ENCODE results near the gene FAM83C. TPM values are rescaled to one million over a fixed set of nuclear protein-coding genes. Genes with fewer than 3 reads are reported as not detected.

FAM83C gene
- total and polyA plus RNA-seq, 9 of the 15 experiments (the other 6 are each of a cell fraction or from before 2014, with no cell fraction given) = not detected

GRCh38 chr20:35284992-35285805 lies 7.0 kb downstream of the FAM83C start (continued):
- TF ChIP-seq ZBTB40 (IDR thresholded peaks at IDR 0.05) = peak; percentile 13; the same call in 1 of the 2 replicates
- TF ChIP-seq ZBTB40 (CRISPR knock-in tag; IDR thresholded peaks at IDR 0.05) = no peak
- no peak for TF ChIP-seq XRCC3 (IDR thresholded peaks at IDR 0.05)
- TF ChIP-seq ZC3H4 (CRISPR knock-in tag; IDR thresholded peaks at IDR 0.05; ENCODE audit: borderline replicate concordance) = no peak
- TF ChIP-seq BCOR (IDR thresholded peaks at IDR 0.05) = 0 out of 2 replicates have a peak, but pooled peaks have one; percentile 2
- no peak for TF ChIP-seq POLR3A (IDR thresholded peaks at IDR 0.05; ENCODE audit: borderline replicate concordance, extremely low read depth, insufficient read depth, insufficient read length)
- TF ChIP-seq ZNF263 (CRISPR knock-in tag; IDR thresholded peaks at IDR 0.05; ENCODE audit: borderline replicate concordance) = no peak; the same call in 1 of the 2 replicates
- TF ChIP-seq SAP30 (IDR thresholded peaks at IDR 0.05; ENCODE audit: borderline replicate concordance, insufficient read depth, low read depth, low read length, poor library complexity, severe bottlenecking) = peak; percentile 76
- peak; percentile 89; the same call in 1 of the 2 replicates for TF ChIP-seq NKRF (IDR thresholded peaks at IDR 0.05; ENCODE audit: borderline replicate concordance)
- TF ChIP-seq CTCF (IDR thresholded peaks at IDR 0.05 in 2 of 3, conservative IDR thresholded peaks at IDR 0.05 in 1 of 3; ENCODE audit: insufficient read depth in 2 of 3, low read depth in 1 of 3, low read length in 3 of 3) = 0 out of 6 replicates have a peak, but pooled peaks of 1 of the 3 experiments have one; percentile 0
- no peak for TF ChIP-seq ZBTB34 (CRISPR knock-in tag; IDR thresholded peaks at IDR 0.05)
